Measurements from ENCODE around the gene UROC1.

- TF ChIP-seq CCAR2 (IDR thresholded peaks at IDR 0.05; ENCODE audit: low read depth, low read length) = no peak
- TF ChIP-seq CHD4 (IDR thresholded peaks at IDR 0.05; ENCODE audit: insufficient read depth, insufficient replicate concordance, low read depth, low read length, poor library complexity, severe bottlenecking) = no peak
- no peak for TF ChIP-seq THRA (IDR thresholded peaks at IDR 0.05)
- TF ChIP-seq EZH2 (IDR thresholded peaks at IDR 0.05; ENCODE audit: borderline replicate concordance, low read depth, low read length) = no peak
Observed at GRCh38 chr3:126517291-126517951, at the start of gene UROC1.
